ENCODE data around the gene GFRA1.
A peak's percentile ranks its signal among the peaks of the same experiment; 100 is the strongest.
"Not testable (repeated sequence)": the region's sequence is repeated elsewhere in the genome, so short reads cannot be mapped to it uniquely, and the experiment has no call there.

The GFRA1 gene

DNA sequence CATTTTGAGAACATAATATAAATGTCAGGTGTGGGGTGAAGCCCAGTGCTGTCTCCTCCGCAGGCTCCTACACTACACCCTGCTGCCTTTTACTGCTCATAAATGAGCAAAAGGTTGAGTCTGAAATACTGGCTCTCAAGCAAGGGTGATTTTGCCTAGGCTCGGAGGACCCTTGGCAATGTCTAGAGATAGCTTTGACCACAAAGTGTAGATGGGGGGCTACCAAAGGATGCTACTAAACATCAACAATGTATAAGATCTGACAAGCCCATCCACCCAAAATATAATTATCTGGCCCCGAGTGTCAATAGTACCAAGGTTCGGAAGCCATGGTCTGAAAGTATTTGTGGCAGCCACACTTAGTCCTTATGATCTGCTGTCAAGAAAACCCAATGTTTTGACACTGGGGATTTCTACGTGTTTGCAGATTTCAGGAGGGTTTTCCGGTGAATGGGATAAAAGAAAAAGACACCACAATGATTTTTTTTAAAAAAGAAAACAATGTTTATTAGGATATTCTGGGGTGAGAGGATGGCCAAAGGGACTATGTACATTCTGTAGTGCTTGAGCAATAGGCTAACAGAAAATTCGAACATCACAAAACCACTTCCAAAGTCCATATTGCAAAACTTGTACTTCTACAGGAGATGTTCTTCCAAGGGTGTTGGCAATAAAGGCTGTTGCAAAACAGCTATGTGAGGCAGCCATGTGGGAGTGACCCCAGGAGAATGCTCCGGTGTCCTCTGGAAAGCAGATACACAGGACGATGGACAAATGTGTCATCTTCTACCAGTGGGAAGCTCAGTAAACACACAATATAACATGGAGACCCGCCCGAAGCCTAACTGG, 216.3 kb downstream of the GFRA1 start:
- no peak for DNase-seq

DNA sequence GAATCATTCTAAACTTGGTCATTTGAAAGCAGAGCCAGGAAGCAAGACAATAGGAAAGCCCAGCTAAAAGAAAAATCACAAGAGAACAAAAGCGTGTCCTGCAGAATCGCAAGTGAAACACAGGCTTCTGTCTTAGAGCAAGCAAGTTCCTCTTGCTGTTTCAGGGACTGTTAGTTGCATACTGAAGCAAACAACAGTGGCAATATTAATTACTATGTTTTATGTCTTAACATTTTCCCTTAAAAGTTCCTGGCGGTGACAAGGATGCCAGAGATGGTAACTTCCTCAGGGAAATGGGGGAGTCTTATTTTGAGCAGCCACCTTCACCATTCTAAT, 217.1 kb downstream of the GFRA1 start:
- no peak for DNase-seq

DNA sequence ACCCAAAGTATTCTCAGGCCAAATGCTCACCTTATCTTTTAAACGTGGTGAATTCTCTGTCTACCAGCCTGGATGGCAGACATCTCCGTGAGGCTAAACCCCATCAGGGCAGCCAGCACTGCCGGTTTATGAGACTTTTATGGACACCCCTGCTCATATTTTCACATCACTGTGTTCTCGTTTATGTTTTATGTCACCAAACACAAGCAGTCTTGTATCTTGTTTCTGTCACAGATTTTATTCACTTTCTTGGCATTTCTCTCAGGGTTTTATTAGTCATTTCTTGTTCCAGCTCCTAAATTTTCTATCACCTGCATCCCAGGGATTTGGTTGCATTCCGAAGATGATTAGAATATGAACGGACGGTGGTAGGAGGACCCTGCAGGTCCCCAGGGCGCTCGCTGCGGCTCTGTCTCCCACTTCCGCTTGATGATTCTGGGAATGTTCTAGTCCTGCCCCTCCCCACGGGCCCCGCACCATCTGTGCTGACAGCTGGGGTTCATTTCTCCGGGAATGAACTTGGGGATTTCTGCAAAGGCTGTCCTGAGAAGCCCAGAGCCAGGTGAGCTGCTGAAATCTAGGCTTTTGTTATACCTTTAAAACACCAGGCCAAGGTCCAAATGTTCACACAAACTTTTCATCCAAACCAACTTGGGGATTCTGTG, 217.6 kb downstream of the GFRA1 start:
- no peak for DNase-seq

DNA sequence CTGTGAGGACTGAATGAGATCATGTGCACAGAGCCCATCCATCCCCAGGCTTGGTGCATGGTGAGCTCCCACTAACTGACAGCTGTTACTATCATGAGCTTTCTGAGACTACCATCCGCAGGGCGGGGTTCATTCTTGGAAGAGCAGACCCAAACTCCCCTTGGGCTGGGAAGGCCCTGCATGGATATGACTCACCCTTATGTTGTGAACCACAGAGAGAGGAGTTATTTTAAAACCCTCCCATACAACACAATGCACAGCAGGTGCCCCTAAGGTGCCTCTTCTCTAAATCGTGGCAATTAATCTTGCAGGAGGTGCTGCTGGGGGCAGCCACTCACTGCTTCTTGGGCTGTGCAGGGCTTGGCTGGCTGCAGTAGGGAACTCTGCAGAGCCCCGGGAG, 219.1 kb downstream of the GFRA1 start:
- DNase-seq: no peak

DNA sequence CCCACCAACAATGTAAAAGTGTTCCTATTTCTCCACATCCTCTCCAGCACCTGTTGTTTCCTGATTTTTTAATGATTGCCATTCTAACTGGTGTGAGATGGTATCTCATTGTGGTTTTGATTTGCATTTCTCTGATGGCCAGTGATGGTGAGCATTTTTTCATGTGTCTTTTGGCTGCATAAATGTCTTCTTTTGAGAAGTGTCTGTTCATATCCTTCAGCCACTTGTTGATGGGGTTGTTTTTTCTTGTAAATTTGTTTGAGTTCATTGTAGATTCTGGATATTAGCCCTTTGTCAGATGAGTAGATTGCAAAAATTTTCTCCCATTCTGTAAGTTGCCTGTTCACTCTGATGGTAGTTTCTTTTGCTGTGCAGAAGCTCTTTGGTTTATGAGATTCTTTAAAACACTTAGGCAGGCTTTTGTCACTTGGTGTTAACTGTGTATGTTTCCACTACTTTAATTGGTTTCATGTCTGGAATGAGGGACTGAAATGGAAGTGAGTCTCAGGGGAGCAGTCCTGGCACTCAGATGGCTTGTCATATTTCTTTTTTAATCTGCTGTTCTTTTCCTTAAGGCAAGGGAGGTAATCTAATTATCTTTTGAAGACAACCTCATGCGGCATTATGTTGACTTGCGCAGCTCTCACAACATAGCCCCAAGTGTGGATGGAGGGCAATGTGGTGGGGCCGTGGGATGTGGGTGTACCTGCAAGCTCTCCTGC, 219.8 kb downstream of the GFRA1 start:
- DNase-seq: not testable (repeated sequence)

DNA sequence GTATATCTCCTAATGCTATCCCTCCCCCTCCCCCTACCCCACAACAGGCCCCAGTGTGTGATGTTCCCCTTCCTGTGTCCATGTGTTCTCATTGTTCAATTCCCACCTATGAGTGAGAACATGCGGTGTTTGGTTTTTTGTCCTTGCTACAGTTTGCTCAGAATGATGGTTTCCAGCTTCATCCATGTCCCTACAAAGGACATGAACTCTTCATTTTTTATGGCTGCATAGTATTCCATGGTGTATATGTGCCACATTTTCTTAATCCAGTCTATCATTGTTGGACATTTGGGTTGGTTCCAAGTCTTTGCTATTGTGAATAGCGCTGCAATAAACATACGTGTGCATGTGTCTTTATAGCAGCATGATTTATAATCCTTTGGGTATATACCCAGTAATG, 220.5 kb downstream of the GFRA1 start:
- not testable (repeated sequence) for DNase-seq

DNA sequence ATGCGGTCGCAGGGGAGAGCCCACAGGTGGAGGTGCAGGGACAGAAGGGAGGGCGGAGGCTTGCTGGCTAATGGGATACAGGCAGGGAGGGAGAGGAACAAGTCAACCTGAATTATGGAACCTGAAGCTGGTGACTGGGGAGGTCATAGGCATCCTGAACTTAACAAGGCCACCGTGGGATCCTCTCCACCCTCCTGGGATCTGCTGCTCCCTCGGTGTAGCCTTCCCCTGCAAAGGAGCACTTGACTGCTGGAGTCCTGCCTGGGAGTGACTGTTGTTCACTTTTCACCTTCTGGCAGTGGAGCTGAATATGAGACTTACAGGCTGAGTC, 223.1 kb downstream of the GFRA1 start:
- no peak for DNase-seq

DNA sequence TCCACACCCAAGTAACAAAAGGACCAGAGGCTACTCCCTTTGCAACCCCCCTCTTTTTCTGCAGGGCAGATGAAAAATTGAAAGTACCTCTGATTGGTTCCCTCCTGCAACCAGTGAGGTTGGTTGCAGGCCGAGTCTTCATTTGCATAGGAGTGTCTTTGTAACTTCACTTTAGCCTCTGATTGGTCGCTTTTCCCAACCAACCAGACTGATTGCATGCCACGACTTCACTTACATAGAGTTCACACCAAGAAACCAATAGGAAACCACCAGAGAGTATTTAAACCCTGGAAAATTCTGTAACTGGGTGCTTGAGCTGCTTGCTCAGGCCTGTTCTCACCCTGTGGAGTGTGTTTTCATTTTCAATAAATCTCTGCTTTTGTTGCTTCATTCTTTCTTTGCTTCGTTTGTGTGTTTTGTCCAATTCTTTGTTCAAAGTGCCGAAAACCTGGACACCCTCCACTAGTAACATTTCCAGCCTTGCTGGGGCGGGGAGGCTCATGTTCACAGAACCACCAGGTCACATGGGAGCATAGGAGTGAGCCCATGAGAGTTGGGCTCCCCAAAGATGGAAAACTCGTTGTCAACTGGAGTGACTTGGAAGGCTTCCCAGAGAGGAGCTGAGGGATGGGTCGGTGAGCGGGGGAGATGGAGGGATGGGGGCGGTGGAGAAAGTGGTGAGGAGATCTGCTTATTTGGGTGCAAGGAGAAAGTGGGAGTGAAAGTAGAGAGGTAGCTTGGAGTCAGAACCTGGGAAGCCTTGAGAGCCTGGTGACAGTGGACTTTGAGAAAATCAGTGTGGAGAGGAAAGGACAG, 223.6 kb downstream of the GFRA1 start:
- no peak for DNase-seq

DNA sequence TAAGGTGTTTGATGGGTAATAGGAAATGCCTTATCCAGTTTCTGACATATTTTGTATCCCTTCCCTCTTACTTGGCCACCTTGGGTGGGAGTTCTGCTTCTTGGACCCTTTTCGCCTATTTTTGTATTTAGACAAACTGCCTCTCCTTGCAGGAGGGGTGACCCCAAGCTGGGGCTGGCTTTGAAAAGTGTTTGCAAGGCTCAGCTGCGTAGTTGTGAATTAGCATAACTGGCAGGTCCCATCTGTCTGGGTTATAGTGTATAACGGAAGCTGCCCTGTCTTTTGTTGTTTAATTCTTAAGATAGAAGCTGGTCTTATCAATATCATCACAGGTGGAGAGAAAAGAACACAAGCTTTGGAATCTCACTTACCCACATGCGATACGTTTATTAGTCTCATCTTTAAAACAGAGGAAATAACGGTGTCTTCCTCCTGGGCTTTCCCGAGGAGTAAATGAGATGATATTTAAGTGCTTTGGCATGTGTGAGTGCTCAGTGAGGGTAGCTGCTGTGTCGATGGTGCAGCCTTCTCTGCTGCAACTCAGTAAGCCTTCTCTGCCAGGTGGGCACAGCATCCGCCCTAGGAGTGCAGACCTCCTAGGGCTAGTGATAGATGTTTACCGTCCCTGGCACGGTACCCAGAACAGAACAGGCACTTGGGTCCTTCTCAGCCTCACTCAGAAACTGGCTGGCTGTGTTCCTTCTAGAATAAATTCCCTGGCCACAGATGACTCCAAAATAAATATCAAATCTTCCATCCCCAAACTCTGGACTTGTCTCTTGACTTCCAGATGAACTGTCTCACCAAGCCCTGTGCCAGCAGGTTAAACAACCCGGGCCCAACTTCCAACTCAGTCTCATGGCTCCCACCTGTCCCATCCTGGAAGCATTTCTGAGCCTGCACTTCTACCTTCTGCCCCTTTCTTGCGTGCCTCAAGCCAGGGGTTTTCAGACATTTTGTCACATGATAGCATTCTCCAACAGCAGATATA, 227.3 kb downstream of the GFRA1 start:
- no peak for DNase-seq

DNA sequence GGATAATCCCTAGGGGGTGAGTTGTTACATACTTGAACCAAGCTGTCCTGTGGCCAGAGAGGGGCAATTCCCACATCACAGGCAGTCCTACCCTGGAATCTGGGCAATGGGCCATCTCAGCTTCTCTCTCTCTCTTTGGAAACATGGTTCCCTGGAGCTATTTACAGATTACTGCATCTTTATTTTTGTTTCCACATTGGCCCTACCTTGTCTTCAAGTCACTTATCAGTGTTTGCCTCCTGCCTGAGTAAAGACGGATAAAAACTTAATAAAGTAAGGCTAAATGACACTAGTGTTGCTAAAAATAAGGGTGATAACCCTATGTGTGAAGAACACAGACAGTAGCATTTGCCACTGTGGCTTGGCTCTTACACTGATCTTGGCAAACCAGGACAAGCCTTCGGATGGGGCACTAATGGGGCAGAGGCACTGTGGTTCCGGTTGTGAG, 228.2 kb downstream of the GFRA1 start:
- DNase-seq: peak; percentile 68

DNA sequence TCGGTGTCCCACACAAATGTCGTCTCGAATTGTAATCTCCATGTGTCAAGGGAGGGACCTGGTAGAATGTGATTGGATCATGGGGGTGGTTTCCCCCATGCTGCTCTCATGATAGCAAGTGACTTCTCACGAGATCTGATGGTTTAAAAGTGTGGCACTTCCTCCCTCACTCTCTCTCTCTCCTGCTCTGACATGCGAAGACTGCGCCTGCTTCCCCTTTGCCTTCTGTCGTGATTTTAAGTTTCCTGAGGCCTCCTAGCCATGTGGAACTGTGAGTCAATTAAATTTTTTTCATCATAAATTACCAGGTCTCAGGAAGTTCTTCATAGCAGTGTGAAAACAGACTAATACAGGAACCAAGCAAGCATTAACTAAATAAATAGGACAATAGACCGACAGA, 229.1 kb downstream of the GFRA1 start:
- DNase-seq: no peak

DNA sequence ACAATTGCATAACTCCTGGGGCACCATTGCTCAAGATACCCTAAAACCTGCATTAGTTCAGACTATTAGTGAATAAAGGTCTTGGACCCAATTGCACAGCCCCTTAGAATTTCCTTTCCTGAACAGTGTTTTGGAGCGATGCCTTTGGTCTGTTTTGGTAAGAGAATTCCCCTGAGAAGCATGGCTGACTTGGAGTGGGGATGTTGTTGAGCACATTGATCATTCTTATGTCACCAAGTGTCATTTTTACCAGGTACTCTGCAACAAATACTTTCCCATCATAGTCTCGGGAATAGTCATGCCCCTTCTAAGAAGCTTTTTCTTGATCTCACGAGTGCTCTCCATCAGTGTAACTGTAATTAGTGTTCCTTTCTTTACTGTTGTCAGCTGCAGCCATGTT, 229.7 kb downstream of the GFRA1 start:
- DNase-seq: no peak

DNA sequence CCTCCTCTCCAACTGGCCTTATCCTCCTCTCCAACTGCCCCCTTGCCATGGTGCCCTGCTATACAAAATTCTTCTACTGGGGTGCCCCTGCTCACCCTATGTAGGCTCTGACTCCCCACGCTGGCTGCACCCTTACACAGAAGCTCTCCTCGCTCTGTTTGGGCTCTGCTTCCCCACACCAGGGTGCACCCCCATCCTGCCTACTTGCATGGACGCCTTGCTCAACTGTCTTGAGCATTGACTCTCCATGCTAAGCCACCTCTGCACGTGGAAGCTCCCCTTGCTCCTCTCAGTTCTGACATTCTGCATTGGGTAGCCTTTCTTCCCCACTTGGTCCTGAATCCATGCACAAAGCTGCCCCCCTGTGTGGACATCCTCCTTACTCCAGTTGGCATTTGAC, 231.1 kb downstream of the GFRA1 start:
- no peak for DNase-seq

DNA sequence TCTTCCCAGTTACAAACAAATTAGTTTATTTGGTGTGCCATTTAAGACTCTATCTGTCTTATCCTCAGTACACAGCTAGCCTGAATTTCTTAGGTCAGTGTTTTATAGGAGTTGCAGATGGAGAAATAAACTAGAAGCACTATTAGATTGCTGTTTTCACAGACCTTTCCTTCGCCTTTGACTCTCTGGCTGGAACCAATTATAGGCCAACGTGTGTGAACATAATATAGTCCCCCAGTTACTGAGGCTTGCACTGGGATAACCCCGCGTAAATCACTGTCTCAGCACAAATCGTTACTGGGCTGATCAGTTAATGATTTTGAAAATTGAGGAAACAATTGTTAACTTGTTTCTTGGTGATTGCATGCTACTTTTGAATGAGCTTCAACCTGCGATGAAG, 233.4 kb downstream of the GFRA1 start:
- DNase-seq: no peak

DNA sequence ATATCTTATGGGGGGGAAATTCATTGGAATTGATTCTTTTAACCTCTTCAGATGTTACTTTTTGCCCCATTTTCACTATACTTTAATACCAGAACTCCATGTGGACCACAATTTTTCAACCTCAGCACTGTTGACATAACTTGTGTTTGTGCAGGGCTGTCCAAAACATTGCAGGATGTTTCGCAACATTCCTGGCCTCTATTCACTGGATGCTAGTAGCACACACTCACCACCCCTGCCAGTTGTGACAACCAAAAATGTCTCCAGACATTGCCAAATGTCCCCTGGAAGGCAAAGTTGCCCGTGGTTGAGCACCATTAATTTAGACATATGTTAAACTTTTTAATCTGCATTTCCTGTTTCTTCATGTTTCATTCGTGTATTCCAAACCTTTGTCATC, 234.7 kb downstream of the GFRA1 start:
- DNase-seq: peak; percentile 64

DNA sequence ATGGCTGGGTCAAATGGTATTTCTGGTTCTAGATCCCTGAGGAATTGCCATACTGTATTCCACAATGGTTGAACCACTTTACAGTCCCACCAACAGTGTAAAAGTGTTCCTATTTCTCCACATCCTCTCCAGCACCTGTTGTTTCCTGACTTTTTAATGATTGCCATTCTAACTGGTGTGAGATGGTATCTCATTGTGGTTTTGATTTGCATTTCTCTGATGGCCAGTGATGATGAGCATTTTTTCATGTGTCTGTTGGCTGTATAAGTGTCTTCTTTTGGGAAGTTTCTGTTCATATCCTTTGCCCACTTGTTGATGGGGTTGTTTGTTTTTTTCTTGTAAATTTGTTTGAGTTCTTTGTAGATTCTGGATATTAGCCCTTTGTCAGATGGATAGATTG, 237.6 kb downstream of the GFRA1 start:
- not testable (repeated sequence) for DNase-seq

DNA sequence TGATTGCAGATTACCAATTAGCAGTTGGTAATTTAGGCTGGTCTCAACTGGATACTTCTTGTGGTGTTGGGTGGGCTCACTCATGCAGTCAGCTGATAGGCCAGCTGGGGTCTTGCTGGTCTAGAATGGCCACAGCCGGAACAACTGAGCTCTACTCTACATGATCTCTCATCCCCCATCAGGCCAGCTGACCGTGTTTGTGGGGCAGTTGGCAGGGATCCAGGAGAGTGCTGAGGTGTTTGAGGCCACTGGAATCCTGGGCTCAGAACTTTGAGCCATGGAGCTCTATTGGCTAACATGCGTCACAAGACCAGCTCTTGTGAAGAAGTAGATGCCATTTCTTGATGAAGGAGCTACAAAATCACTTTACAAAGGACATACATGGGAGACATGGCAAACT, 242.4 kb downstream of the GFRA1 start:
- no peak for DNase-seq

DNA sequence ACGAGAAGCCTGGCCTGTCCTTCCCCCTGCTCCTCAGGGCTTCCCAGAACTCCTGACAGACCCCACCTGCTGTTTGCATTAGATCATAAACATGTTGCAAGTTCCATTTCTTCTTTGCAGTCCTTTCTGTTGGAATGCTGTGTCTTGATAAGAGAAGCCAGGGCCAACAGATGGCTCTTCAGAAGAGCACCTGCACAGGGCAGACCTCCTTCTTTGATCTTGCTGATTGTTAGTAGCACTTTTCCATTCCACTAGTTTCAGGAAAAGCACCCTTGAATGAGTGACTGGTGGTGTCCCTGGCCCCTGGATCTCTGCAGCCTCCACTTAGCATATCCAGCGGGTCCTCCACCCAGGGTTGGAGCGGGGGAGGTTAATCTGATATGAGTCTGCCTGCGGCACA, 243.2 kb downstream of the GFRA1 start:
- DNase-seq: no peak

DNA sequence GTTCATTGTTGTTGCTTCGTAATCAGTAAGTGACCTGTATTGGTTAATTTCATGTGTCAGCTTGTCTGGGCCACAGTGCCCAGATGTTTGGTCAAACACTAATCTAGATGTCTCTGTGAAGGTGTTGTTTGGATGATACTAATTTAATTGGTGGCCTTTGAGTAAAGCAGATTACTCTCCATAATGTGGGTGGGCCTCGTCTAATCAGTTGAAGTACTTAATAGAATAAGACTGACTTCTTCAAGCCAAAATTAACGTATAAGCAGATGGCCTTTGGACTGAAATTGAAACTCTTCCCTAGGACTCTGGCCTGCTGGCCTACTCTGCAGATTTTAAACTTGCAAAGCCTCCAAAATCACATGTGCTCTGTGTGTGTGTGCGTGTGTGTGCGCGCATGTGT, 245.7 kb downstream of the GFRA1 start:
- no peak for DNase-seq

DNA sequence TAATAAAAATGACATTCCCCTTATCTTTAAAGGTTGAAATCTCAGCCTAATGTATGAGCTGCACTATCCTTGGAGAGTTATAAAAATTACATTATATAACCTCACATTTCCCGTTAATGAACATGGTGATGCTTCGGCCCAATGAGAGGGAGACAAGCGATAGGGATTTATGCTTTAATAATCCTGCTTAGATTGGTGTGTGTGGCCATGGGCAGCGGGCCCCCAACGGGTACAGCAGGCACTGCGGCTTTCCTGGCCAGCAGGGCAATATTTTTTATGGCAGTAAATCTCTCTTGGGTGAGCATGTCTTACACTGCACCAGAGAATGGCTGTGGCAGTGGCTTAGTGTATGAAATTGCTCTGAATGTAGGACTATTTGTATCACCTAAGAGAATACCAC, 246.3 kb downstream of the GFRA1 start:
- DNase-seq: no peak

DNA sequence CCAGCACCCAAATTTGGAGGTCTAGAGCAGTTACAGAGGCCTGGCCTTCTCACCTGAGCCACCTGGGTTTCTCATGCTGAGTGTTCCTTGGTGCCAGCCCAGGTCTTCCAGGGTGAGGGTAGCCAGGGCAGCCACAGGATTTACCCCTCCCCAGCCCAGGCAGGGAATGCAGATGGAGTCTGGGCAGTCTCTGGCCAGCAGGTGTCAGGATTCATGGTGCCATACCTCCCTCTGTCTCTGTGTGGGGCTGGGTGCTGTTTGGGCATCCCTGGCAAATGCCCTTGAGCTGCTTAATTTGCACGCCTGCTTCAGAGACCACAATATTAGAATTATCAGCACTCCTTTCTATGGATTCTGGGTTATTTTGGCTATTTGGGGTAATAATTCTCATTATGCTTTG, 246.7 kb downstream of the GFRA1 start:
- no peak for DNase-seq

DNA sequence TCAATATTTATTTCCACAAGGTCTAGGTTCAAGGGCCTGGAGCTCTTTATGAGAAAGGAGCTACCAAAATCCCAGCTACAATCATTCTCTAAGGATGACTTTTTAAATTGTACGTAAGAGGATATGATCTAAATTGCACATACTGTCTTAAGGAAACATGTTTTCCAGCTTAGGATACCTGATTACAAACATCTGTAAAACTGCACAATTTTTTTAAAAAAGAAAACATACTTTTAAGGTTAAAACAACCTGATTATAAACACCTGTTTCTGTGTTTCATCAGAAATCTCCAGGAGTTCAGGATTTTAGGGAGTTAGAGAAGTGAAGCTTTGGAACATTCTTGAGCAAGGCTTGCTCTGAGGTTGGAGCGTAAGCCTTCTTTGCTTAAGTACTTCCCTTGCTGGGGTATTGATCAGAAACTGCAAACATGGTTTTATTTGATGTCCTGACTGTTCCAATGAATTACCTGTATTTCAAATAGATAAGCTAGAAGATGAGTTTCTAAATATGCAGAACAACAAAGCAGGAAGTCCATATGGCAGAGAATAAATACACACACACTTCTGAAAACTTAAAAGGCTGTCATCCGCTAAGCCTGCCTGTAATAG, 248.6 kb downstream of the GFRA1 start:
- DNase-seq: no peak
